CD14-positive monocyte (primary cell): ENCODE data around the gene GAREM1. TPM values are rescaled to one million over a fixed set of nuclear protein-coding genes. Genes with fewer than 3 reads are reported as not detected.

ENCODE experiments used
- DNase-seq, 3 donors: peaks; one replicate each; pipeline ENCODE4 v3.0.0-alpha.2; 2011 to 2022
- H2AFZ ChIP-seq: 2 replicates; pipeline ENCODE4 v1.6.0; 2012; ENCODE audit warnings: mild to moderate bottlenecking, low read depth, low read length, inconsistent platforms; ENCODE audit not compliant: insufficient read depth, poor library complexity, severe bottlenecking
- H3K27ac ChIP-seq, 2 donors: 1 replicate in 1 of 2; 2 replicates in 1 of 2; pipeline ENCODE4 v1.5.1; 2012 to 2013; ENCODE audit warnings: low read length in 2 of 2, control low read depth in 1 of 2, inconsistent platforms in 1 of 2, low read depth in 1 of 2, mild to moderate bottlenecking in 1 of 2
- H3K27me3 ChIP-seq, 2 donors: one replicate each; pipeline versions ENCODE4 v1.6.0 to v1.6.1; 2011 to 2013; ENCODE audit warnings: low read length in 2 of 2; ENCODE audit not compliant: control insufficient read depth in 2 of 2, insufficient read depth in 2 of 2
- H3K36me3 ChIP-seq, 2 donors: replicated peaks in 1 of 2; 1 replicate in 1 of 2; 2 replicates in 1 of 2; pipeline versions ENCODE4 v1.5.1 to v1.6.1; 2012 to 2013; ENCODE audit warnings: low read length in 2 of 2, control low read depth in 1 of 2, inconsistent platforms in 1 of 2, mild to moderate bottlenecking in 1 of 2; ENCODE audit not compliant: insufficient read depth in 2 of 2, control insufficient read depth in 1 of 2
- H3K4me1 ChIP-seq, 2 donors: 1 replicate in 1 of 2; 2 replicates in 1 of 2; pipeline versions ENCODE4 v1.5.1 to v1.6.1; 2012 to 2013; ENCODE audit warnings: low read length in 2 of 2, control low read depth in 1 of 2, inconsistent platforms in 1 of 2, mild to moderate bottlenecking in 1 of 2, moderate library complexity in 1 of 2; ENCODE audit not compliant: insufficient read depth in 2 of 2, control insufficient read depth in 1 of 2
- H3K4me2 ChIP-seq: replicated peaks from 2 replicates; pipeline ENCODE3; 2012; ENCODE audit warnings: low read length, moderate library complexity, mild to moderate bottlenecking; ENCODE audit not compliant: poor library complexity, severe bottlenecking; ENCODE audit errors: extremely low read depth
- H3K4me3 ChIP-seq, 3 experiments: fragments of 200-600 bp in 1 of 3; sonication (generic) in 1 of 3; replicated peaks in 1 of 3; 1 replicate in 2 of 3; 2 replicates in 1 of 3; pipeline ENCODE4 v1.5.1; 2011 to 2013; ENCODE audit warnings: low read length in 3 of 3, mild to moderate bottlenecking in 3 of 3, control low read depth in 2 of 3, low read depth in 2 of 3, inconsistent platforms in 1 of 3, moderate library complexity in 1 of 3
- H3K79me2 ChIP-seq: 2 replicates; pipeline ENCODE4 v1.6.0; 2012; ENCODE audit warnings: mild to moderate bottlenecking, control low read depth, inconsistent platforms, low read length, moderate library complexity; ENCODE audit not compliant: insufficient read depth
- H3K9ac ChIP-seq: 2 replicates; pipeline ENCODE4 v1.6.0; 2017; ENCODE audit warnings: low read length, mild to moderate bottlenecking; ENCODE audit not compliant: insufficient read depth, poor library complexity, severe bottlenecking
- H3K9me3 ChIP-seq, 2 donors: replicated peaks in 1 of 2; 1 replicate in 1 of 2; 2 replicates in 1 of 2; pipeline versions ENCODE4 v1.5.1 to v1.6.1; 2012 to 2013; ENCODE audit warnings: low read length in 2 of 2, control low read depth in 1 of 2; ENCODE audit not compliant: control insufficient read depth in 1 of 2, insufficient read depth in 1 of 2
- H4K20me1 ChIP-seq: 2 replicates; pipeline ENCODE4 v1.6.0; 2012; ENCODE audit warnings: mild to moderate bottlenecking, low read length, control low read depth, moderate library complexity; ENCODE audit not compliant: insufficient read depth
- H3K27ac Mint-ChIP-seq, 7 donors: one replicate each; pipeline ENCODE4 v1.8.0; 2020; ENCODE audit warnings: mild to moderate bottlenecking in 7 of 7, mixed read lengths in 7 of 7, moderate library complexity in 6 of 7, inconsistent platforms in 2 of 7
- H3K27me3 Mint-ChIP-seq, 3 donors: one replicate each; pipeline ENCODE4 v1.8.0; 2021 to 2022; ENCODE audit warnings: low read depth in 3 of 3, mild to moderate bottlenecking in 3 of 3, mixed read lengths in 3 of 3, moderate library complexity in 3 of 3, inconsistent platforms in 1 of 3
- H3K36me3 Mint-ChIP-seq, 2 donors: one replicate each; pipeline ENCODE4 v1.8.0; 2020; ENCODE audit warnings: mixed read lengths in 2 of 2, inconsistent platforms in 1 of 2, mild to moderate bottlenecking in 1 of 2
- H3K4me1 Mint-ChIP-seq: one replicate; pipeline ENCODE4 v1.8.0; 2020; ENCODE audit warnings: mild to moderate bottlenecking, mixed read lengths
- H3K4me3 Mint-ChIP-seq, 2 donors: one replicate each; pipeline ENCODE4 v1.8.0; 2020; ENCODE audit warnings: mild to moderate bottlenecking in 2 of 2, mixed read lengths in 2 of 2, moderate library complexity in 1 of 2
- H3K9me3 Mint-ChIP-seq, 7 donors: one replicate each; pipeline ENCODE4 v1.8.0; 2020 to 2022; ENCODE audit warnings: mixed read lengths in 7 of 7, mild to moderate bottlenecking in 6 of 7, moderate library complexity in 6 of 7, inconsistent platforms in 2 of 7
- WGBS: methylation state at CpG from one replicate; pipeline ENCODE4 v1.1.5; 2013; ENCODE audit warnings: missing lambda C conversion rate; ENCODE audit not compliant: insufficient coverage; 5-methylcytosine and 5-hydroxymethylcytosine counted together
- intact Hi-C, 2 donors: fragments of 100-400 bp; cut with micrococcal nuclease; formaldehyde crosslinking; loops; one replicate each; pipeline versions ENCODE4 v1.15.0 to v1.15.1; 2023
- polyA plus RNA-seq, 3 donors: library from polyadenylated mRNA; depleted of rRNA in 1 of 3; unstranded in 2 of 3; stranded (reverse) in 1 of 3; fragments of 300-500 nt in 2 of 3; fragments of >200 nt in 1 of 3; fragmentation: Illumina TruSeq in 2 of 3; gene quantifications; 1 replicate in 2 of 3; 2 replicates in 1 of 3; pipeline ENCODE4 v1.2.3, GENCODE V29; 2012 to 2021
- TF ChIP-seq, protein P1 (sequence below): fragments of 200-600 bp; IDR thresholded peaks from one replicate; pipeline ENCODE4 v1.8.0; 2022; ENCODE audit warnings: antibody characterized with exemption, mild to moderate bottlenecking

The GAREM1 gene
- polyA plus RNA-seq, 3 donors = 0.24 TPM; not detected in 2

DNA sequence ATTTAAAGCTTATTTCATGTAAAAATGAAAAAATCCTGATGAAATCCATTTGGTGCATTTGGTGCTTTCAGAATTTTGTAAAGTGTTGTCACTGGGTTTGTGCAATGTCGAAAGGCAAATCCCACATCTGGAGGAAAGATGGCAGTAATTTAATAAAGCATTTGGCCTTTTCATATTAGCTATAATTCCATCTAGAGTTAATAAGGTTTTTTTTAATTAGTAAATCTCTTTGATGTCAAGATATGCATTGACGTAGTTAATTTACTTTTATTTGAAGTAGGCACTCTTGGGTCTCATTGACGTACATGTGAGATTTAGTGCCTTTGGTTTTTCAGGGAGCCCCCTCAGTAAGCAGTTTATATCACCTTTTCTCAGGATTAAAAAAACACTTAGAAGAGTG lies 12.3 kb upstream of the GAREM1 start:
- Mint-ChIP-seq H3K27ac (no peak overlapping the region), H3K9me3 (peaks cover 0 to 3% (median 0%) of the 10 kb centered on the region in 7 donors), H3K36me3 (no peaks in the 10 kb centered on the region), H3K27me3 (peaks cover 4 to 23% (median 4%) of the 10 kb centered on the region in 3 donors), H3K4me3 (no peak overlapping the region), H3K4me1 (no peaks in the 10 kb centered on the region)
- Histone ChIP-seq H2AFZ (no peak overlapping the region), H3K27ac (no peak overlapping the region), H3K4me1 (no peaks in the 10 kb centered on the region), H3K4me3 (no peak overlapping the region), H3K27me3 (peaks cover 2 to 7% of the 10 kb centered on the region in 2 donors), H3K36me3 (no peaks in the 10 kb centered on the region), H4K20me1 (no peaks in the 10 kb centered on the region), H3K9ac (no peak overlapping the region), H3K9me3 (no peaks in the 10 kb centered on the region), H3K4me2 (no peak overlapping the region), H3K79me2 (no peaks in the 10 kb centered on the region)
- TF ChIP-seq, protein P1, sequence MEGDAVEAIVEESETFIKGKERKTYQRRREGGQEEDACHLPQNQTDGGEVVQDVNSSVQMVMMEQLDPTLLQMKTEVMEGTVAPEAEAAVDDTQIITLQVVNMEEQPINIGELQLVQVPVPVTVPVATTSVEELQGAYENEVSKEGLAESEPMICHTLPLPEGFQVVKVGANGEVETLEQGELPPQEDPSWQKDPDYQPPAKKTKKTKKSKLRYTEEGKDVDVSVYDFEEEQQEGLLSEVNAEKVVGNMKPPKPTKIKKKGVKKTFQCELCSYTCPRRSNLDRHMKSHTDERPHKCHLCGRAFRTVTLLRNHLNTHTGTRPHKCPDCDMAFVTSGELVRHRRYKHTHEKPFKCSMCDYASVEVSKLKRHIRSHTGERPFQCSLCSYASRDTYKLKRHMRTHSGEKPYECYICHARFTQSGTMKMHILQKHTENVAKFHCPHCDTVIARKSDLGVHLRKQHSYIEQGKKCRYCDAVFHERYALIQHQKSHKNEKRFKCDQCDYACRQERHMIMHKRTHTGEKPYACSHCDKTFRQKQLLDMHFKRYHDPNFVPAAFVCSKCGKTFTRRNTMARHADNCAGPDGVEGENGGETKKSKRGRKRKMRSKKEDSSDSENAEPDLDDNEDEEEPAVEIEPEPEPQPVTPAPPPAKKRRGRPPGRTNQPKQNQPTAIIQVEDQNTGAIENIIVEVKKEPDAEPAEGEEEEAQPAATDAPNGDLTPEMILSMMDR = no peak
- WGBS = no CpG with 5 or more reads among the region's 3 CpGs
- no peak for DNase-seq
- intact Hi-C loops = no loop called here

DNA sequence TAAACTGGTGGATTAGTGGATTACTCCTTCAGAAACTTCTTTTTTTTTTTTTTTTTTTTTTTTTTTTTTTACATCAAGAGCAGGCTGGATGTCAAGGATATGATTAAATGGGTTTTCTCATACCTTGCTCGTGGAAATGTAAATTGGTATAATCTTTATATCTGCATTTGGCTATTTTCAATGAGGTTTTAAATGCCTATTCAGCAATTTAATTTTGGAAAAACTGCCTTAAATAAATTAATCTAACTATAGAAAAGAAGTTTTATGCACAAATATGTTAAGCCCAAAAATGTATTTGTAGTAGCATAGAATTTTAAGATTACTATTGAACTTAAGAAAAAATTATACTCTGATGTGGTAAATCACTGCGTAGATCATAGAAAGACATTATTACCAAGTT lies 11.4 kb upstream of the GAREM1 start:
- intact Hi-C loops = no loop called here
- WGBS = no CpG with 5 or more reads among the region's 2 CpGs

More for the DNA sequence above, 11.4 kb upstream of the GAREM1 start:
- no peak overlapping the region for H2AFZ ChIP-seq
- TF ChIP-seq, protein P1 = no peak
- H3K4me3 Mint-ChIP-seq = no peak overlapping the region
- H3K4me1 Mint-ChIP-seq = no peaks in the 10 kb centered on the region
- no peaks in the 10 kb centered on the region for H3K9me3 ChIP-seq
- H3K27me3 ChIP-seq = peaks cover 2 to 7% of the 10 kb centered on the region in 2 donors
- no peak overlapping the region for H3K27ac ChIP-seq
- no peaks in the 10 kb centered on the region for H4K20me1 ChIP-seq
- DNase-seq = no peak
- peaks cover 4 to 28% (median 7%) of the 10 kb centered on the region in 3 donors for H3K27me3 Mint-ChIP-seq
- H3K36me3 ChIP-seq = no peaks in the 10 kb centered on the region
- H3K4me2 ChIP-seq = no peak overlapping the region
- H3K9me3 Mint-ChIP-seq = peaks cover 0 to 3% (median 0%) of the 10 kb centered on the region in 7 donors
- H3K4me3 ChIP-seq = no peak overlapping the region
- no peak overlapping the region for H3K9ac ChIP-seq
- H3K36me3 Mint-ChIP-seq = no peaks in the 10 kb centered on the region
- H3K27ac Mint-ChIP-seq = no peak overlapping the region
- no peaks in the 10 kb centered on the region for H3K4me1 ChIP-seq
- no peaks in the 10 kb centered on the region for H3K79me2 ChIP-seq
